SHP77 (cell line): Measurements from ENCODE around the gene KCNA1.

Experiments used
- DNase-seq, 2 experiments: peaks; one replicate each; lab custom pipeline; 2025; lab: John Stamatoyannopoulos, UW

KCNA1 gene

GRCh38 chr12:4960547-4960946 lies 50.8 kb downstream of the KCNA1 start:
- DNase-seq: no peak

- DNase-seq: no peak
Measured at GRCh38 chr12:4961311-4961710, 51.6 kb downstream of the KCNA1 start.

- DNase-seq: no peak
Measured at GRCh38 chr12:4962539-4963486, 53.1 kb downstream of the KCNA1 start.
